GM12891 (cell line): Measurements from ENCODE around the gene GADD45B.

Experiments used
- DNase-seq: peaks from one replicate; pipeline ENCODE4 v3.0.0; 2011; ENCODE audit warnings: low spot score; ENCODE audit not compliant: insufficient read length
- FAIRE-seq: peaks from 2 replicates; lab custom pipeline; 2011; peaks lifted over from hg19 to GRCh38; lab: Jason Lieb, UNC
- PAX5 ChIP-seq: IDR thresholded peaks from 2 replicates; pipeline ENCODE4 v1.6.1; 2011; ENCODE audit warnings: low read length, moderate library complexity, mild to moderate bottlenecking; ENCODE audit not compliant: insufficient read depth, severe bottlenecking
- POLR2A ChIP-seq: IDR thresholded peaks from 2 replicates; pipeline ENCODE4 v1.6.1; 2011; ENCODE audit warnings: low read depth, low read length, control low read depth
- POLR2AphosphoS5 ChIP-seq: IDR thresholded peaks from 2 replicates; pipeline ENCODE4 v1.6.1; 2011; ENCODE audit warnings: low read depth, low read length, control low read depth
- POU2F2 ChIP-seq: IDR thresholded peaks from 2 replicates; pipeline ENCODE4 v1.6.1; 2011; ENCODE audit warnings: low read depth, mild to moderate bottlenecking, control low read depth, low read length, moderate library complexity
- SPI1 ChIP-seq: IDR thresholded peaks from 2 replicates; pipeline ENCODE4 v1.6.1; 2011; ENCODE audit warnings: low read depth, low read length, control low read depth
- TAF1 ChIP-seq: IDR thresholded peaks from 2 replicates; pipeline ENCODE4 v1.6.1; 2011; ENCODE audit warnings: low read depth, low read length, control low read depth

GADD45B gene

DNA sequence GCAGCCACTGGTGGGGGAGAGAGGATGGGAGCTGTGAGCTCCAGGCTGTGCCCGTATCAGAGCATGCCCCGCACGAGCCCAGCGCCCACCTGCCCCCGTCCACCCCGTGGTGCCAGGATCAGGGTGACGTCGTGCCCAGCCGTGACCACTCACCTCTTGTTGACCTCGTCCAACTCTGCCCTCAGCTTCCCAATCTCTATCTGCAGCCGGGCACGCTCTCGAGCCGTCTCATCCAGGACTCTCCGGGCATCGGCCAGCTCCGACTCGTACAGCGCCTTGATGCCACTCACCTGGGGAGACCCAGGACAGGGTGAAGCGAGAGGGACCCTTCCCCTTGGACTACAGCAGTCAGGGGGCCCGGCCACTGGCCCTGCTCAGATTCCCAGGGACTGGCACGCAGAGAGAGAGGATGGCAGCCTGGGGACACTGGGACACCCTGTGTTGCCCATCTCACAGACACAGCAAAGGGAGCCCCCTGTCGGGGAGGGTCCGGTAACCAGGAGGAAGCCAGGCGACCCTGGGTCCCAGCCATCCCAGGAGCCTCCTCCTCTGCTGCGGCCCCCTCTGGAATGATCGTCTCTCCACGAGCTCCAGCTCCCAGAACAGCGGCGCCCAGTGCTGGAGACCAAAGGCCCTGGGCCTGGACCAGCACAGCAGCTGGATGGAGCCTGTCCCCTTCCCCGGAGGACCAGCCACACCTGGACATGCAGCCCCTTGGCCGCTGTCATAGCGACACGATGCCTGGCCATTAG is 31.5 kb upstream of the GADD45B start:
- FAIRE-seq (no peak), DNase-seq (no peak)
- TF ChIP-seq SPI1 (no peak), POLR2AphosphoS5 (no peak), POU2F2 (no peak), POLR2A (no peak), TAF1 (no peak), PAX5 (no peak)

DNA sequence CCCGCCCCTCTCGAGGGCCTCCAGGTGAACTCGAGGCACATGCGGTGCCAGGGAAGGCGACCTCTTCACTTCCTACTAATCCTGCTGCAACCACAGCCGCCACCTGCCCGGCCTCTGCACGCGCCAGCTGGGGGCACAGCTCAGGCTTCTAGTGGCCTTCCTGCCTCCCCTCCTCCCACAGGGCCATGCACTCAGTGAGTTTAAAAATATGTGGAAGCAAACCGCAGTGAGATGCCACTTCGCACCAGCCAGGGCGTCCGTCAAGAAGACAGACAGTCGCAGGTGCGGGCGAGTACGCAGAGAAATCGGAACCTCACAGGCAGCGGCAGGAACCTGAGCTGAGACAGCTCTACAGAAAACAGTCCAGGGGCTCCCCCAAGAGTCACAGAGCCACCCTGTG is 29.5 kb upstream of the GADD45B start:
- FAIRE-seq (peak; percentile 66), DNase-seq (peak; percentile 54)
- TF ChIP-seq POU2F2 = no peak
- no peak for TF ChIP-seq PAX5
- no peak for TF ChIP-seq POLR2AphosphoS5
- no peak for TF ChIP-seq SPI1

DNA sequence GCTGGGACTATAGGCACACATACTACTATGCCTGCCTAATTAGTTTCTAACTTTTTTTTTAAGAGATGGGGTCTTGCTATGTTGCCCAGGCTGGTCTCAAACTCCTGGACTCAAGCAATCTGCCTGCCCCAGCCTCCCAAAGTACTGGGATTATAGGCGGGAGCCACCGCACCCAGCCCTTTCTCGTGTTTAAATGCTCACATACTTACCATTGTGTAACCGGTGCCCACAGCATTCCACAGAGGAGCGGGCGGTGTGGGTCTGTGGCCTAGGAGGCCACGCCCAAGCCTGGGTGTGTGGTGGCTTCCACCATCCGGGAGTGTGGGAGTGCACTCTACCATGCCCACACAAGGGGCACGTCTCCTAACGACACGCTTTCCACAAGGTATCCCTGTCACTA is 26.9 kb upstream of the GADD45B start:
- no peak for TF ChIP-seq POLR2A
- TF ChIP-seq PAX5 = no peak
- TF ChIP-seq POU2F2 = no peak
- TF ChIP-seq TAF1 = no peak
- no peak for TF ChIP-seq SPI1
- no peak for TF ChIP-seq POLR2AphosphoS5
- DNase-seq (no peak), FAIRE-seq (no peak)

DNA sequence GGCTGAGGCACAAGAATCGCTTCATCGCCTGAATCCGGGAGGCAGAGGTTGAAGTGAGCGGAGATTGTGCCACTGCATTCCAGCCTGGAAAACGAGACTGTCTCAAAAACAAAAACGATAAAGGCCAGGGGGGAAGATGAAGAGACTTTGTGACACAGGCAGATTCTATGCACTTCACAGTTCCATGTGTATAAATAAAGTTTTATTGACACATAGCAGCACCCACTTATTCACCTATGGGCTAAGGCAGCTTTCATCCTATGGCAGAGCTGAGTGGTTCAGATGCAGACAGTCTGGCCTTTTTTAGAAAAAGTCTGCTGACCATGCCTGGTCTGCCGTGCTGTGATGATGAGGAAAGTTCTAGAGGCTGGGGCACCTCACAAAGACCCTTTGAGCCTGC is 24.8 kb upstream of the GADD45B start:
- FAIRE-seq (no peak), DNase-seq (no peak)

DNA sequence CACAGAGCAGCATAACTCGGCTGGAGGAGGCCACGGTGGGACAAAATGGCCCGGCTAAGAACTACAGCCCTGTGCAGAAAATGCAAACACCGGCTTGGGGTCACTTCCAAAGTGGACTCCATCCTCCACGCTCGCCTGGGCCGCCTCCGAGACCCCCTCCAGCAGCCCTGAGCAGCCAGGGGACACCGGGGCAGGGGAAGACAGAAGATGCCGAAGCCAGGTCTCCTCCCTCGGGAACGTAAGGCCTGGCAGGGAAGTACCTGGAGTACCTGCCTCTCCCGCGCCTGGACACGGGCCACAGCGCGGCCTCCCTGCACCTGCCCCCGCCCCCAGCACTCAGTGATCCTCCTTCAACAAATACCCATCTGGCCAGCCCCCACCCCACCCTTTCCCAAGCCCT is 24.2 kb upstream of the GADD45B start:
- no peak for DNase-seq
- no peak for FAIRE-seq
- TF ChIP-seq TAF1 (no peak), POLR2A (no peak), POU2F2 (no peak), POLR2AphosphoS5 (no peak), SPI1 (no peak), PAX5 (no peak)

More for the DNA sequence above, 24.8 kb upstream of the GADD45B start:
- TF ChIP-seq POU2F2 (no peak), POLR2AphosphoS5 (no peak), PAX5 (no peak), TAF1 (no peak), POLR2A (no peak), SPI1 (no peak)

DNA sequence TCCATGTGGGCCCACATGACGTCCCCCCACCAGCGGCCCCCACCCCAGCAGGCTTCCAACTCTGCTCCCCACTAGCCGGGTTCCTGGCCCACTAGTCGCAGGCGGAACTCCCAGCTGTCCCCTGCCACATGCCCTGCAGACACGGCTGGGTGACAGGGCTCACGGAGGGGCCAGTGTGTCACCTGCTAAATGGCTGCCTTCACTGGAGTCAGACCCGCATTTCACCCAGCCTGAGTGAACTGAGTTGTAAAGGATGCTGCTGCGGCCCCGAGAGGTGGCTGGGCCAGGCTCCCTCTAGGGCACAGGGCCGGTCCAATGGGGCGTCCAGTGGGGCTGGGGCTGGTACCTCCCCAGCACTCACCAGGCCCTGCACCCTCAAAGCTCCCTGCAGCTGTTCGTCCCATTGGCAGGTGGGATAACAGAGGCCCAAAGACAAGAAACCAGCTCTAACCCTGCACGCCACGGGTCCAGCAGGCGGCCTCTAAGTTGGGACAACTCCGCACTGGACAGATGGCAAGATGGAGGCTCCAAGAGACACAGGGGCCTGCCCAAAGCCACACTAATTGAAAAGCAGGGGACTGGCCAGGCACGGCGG is 22.4 kb upstream of the GADD45B start:
- DNase-seq = no peak
- TF ChIP-seq SPI1 (no peak), TAF1 (no peak), POLR2AphosphoS5 (no peak), POLR2A (no peak), POU2F2 (no peak), PAX5 (no peak)
- no peak for FAIRE-seq

DNA sequence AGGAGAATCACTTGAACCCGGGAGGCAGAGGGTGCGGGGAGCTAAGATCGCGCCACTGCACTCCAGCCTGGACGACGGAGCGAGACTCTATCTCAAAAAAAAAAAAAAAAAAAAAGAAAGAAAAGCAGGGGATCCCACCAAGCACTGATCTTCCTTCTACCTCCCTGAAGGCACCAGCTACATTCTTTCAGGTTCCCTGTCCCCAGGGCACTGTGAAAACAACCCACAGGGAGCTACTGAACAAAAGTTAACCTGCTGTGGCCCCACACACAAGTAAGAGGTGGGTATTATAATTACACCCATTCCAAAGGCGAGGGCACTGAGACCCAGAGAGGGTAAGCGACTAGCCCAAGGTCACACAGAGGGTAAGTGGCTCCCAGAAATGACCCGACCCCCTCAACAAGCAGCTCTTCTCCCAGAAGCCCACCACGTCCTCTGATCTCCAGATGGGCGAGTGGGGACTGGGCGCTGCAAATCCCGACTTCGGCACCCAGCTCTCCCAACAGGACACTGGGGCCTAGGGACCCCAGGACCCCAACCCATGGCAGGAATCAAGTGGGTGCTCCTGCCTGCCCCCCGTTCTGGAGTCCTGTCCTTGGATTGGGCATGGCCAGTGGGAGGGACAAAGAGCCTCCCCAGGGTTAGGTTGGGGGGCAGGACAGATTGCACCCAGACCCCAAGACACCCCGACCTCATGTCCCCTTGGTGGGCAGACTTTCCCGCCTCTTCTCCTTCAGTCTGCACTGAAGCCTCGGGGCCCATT is 21.5 kb upstream of the GADD45B start:
- FAIRE-seq = no peak
- no peak for DNase-seq
- TF ChIP-seq POLR2AphosphoS5 (no peak), POLR2A (no peak), PAX5 (no peak), POU2F2 (no peak), SPI1 (no peak), TAF1 (no peak)

DNA sequence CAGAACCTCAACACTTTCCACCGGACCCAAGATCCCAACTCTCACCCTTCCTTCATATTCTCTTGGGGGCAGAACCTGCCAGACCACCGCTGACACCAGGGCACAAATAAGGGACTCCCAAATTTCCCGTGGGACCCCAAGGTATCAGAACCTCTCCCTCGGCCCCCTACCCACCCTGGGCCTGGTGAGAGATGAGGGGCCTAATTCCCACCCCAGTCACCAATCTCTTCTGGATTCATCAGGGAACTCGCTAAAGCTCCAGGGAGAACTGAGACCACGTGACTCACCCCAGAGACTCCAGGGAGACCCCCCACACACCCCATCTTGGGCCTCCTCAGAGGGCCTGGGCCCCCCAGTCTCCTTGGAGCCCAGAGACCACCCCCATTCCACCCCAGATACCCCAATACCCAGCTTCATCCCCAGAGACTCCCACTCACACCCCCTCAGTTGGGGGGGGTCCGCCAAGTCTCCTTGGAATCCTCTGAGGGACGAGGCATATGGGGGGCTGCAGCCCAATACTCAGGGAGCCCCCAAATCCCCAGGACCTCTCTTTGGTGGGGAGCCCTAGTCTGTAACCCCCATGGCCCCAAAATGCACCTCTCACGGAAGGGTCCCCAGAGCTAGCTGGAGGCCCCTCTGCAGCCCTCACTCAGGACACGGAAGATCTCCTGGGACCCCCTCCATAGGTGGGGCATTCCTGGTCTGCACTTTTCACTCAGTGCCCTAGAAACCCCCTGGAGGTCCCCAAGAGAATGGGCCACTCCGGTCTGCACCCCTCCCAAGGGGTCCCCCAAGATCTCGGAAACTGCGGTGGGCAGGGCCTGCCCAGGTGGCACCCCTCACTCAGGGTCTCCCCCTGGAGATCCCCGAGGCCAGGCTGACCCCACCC is 20.7 kb upstream of the GADD45B start:
- TF ChIP-seq POU2F2 (no peak), TAF1 (no peak), POLR2AphosphoS5 (no peak), POLR2A (no peak), SPI1 (no peak), PAX5 (no peak)
- DNase-seq (no peak), FAIRE-seq (no peak)

DNA sequence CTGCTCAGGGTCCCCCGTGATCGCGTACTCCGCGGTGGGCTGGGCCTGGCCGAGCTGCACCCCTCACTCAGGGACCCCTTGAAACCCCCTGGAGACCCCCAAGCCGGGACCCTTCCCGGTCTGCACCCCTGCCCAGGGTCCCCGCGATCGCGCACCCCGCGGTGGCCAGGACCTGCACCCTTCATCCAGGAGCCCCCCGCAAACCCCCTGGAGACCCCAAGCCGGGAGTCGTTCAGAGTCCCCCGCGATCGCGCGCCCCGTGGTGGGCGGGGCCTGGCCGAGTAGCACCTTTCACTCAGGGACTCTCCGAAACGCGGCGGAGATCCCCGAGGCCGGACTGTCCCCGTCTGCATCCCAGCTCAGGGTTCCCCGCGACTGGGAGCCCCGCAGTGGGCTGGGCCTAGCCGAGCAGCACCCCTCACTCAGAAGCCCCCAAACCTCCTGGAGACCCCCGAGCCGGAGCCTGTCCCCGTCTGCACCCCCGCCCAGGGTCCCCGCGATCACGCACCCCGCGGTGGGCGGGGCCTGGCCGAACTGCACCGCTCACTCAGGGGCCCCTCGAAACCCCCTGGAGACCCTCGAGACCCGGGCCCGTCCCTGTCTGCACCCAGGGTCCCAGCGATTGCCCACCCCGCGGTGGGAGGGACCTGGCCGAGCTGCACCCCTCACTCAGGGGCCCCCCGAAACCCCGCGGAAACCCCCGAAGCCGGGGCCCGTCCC is 19.9 kb upstream of the GADD45B start:
- TF ChIP-seq POLR2A = no peak
- no peak for TF ChIP-seq PAX5
- TF ChIP-seq POLR2AphosphoS5 = no peak
- no peak for TF ChIP-seq SPI1
- no peak for TF ChIP-seq POU2F2
- TF ChIP-seq TAF1 = no peak
- FAIRE-seq (peak; percentile 79), DNase-seq (peak; percentile 74)
